ENCODE results near the gene MANEA. TPM values are rescaled to one million over a fixed set of nuclear protein-coding genes. Genes with fewer than 3 reads are reported as not detected.

MANEA gene
- polyA plus RNA-seq, 3 donors: 2.5 to 8.1 (median 4.8) TPM

- TF ChIP-seq CTCF (IDR thresholded peaks at IDR 0.05): no peak
- no peak overlapping the region for H3K4me3 Mint-ChIP-seq
- Histone ChIP-seq H2AFZ (ENCODE audit: insufficient read depth, low read depth, low read length, poor library complexity, severe bottlenecking) (no peak overlapping the region), H3K4me1 (ENCODE audit: control insufficient read depth in 1 of 2, insufficient read depth in 2 of 2, low read length in 2 of 2) (no peaks in the 10 kb centered on the region), H3K9ac (ENCODE audit: insufficient read depth, low read length, poor library complexity, severe bottlenecking) (no peak overlapping the region), H4K20me1 (ENCODE audit: insufficient read depth, low read length) (no peaks in the 10 kb centered on the region), H3K27me3 (ENCODE audit: control insufficient read depth in 2 of 2, insufficient read depth in 2 of 2, low read length in 2 of 2) (no peaks in the 10 kb centered on the region), H3K4me2 (replicated peaks; ENCODE audit: extremely low read depth, low read length, poor library complexity, severe bottlenecking) (no peak overlapping the region), H3K27ac (ENCODE audit: low read depth in 1 of 2, low read length in 2 of 2) (no peak overlapping the region), H3K9me3 (replicated peaks in 1 of 2; ENCODE audit: control insufficient read depth in 1 of 2, insufficient read depth in 1 of 2, low read length in 2 of 2) (peaks cover 0 to 3% of the 10 kb centered on the region in 2 donors), H3K36me3 (replicated peaks in 1 of 2; ENCODE audit: control insufficient read depth in 1 of 2, insufficient read depth in 2 of 2, low read length in 2 of 2) (no peaks in the 10 kb centered on the region), H3K4me3 (replicated peaks in 1 of 3; ENCODE audit: low read depth in 2 of 3, low read length in 3 of 3) (no peak overlapping the region), H3K79me2 (ENCODE audit: insufficient read depth, low read length) (no peaks in the 10 kb centered on the region)
- H3K27ac Mint-ChIP-seq: no peak overlapping the region
- intact Hi-C loops (cut with micrococcal nuclease): no loop called here
- no CpG with 5 or more reads among the region's 2 CpGs for WGBS (ENCODE audit: insufficient coverage)
- H3K36me3 Mint-ChIP-seq: no peaks in the 10 kb centered on the region
- no peaks in the 10 kb centered on the region for H3K4me1 Mint-ChIP-seq
- no peak for DNase-seq
- H3K27me3 Mint-ChIP-seq (ENCODE audit: low read depth in 3 of 3): peaks cover 0 to 2% (median 0%) of the 10 kb centered on the region in 3 donors
- H3K9me3 Mint-ChIP-seq: peaks cover 2 to 12% (median 6%) of the 10 kb centered on the region in 7 donors
Observed at GRCh38 chr6:95648636-95649035, 71.3 kb downstream of the MANEA start.

GRCh38 chr6:95649451-95649850 is 72.1 kb downstream of the MANEA start:
- H3K4me1 Mint-ChIP-seq: no peaks in the 10 kb centered on the region
- no peaks in the 10 kb centered on the region for H3K27me3 ChIP-seq (ENCODE audit: control insufficient read depth in 2 of 2, insufficient read depth in 2 of 2, low read length in 2 of 2)
- H3K36me3 ChIP-seq (replicated peaks in 1 of 2; ENCODE audit: control insufficient read depth in 1 of 2, insufficient read depth in 2 of 2, low read length in 2 of 2): no peaks in the 10 kb centered on the region
- peaks cover 0 to 2% (median 0%) of the 10 kb centered on the region in 3 donors for H3K27me3 Mint-ChIP-seq (ENCODE audit: low read depth in 3 of 3)
- H3K79me2 ChIP-seq (ENCODE audit: insufficient read depth, low read length): no peaks in the 10 kb centered on the region
- no peak overlapping the region for H3K4me3 Mint-ChIP-seq
- peaks cover 2 to 11% (median 4%) of the 10 kb centered on the region in 7 donors for H3K9me3 Mint-ChIP-seq
- H3K36me3 Mint-ChIP-seq: no peaks in the 10 kb centered on the region
- no peak overlapping the region for H3K9ac ChIP-seq (ENCODE audit: insufficient read depth, low read length, poor library complexity, severe bottlenecking)
- no peak overlapping the region for H3K4me3 ChIP-seq (replicated peaks in 1 of 3; ENCODE audit: low read depth in 2 of 3, low read length in 3 of 3)
- H3K27ac Mint-ChIP-seq: no peak overlapping the region
- intact Hi-C loops (cut with micrococcal nuclease): no loop called here
- DNase-seq: no peak
- H3K9me3 ChIP-seq (replicated peaks in 1 of 2; ENCODE audit: control insufficient read depth in 1 of 2, insufficient read depth in 1 of 2, low read length in 2 of 2): peaks cover 0 to 3% of the 10 kb centered on the region in 2 donors
- WGBS (ENCODE audit: insufficient coverage): 20% methylated on average over 1 of the region's 1 CpG
- no peak overlapping the region for H3K4me2 ChIP-seq (replicated peaks; ENCODE audit: extremely low read depth, low read length, poor library complexity, severe bottlenecking)
- no peak overlapping the region for H3K27ac ChIP-seq (ENCODE audit: low read depth in 1 of 2, low read length in 2 of 2)
- no peaks in the 10 kb centered on the region for H3K4me1 ChIP-seq (ENCODE audit: control insufficient read depth in 1 of 2, insufficient read depth in 2 of 2, low read length in 2 of 2)
- no peaks in the 10 kb centered on the region for H4K20me1 ChIP-seq (ENCODE audit: insufficient read depth, low read length)
- TF ChIP-seq CTCF (IDR thresholded peaks at IDR 0.05): no peak
- H2AFZ ChIP-seq (ENCODE audit: insufficient read depth, low read depth, low read length, poor library complexity, severe bottlenecking): no peak overlapping the region

Measured in CD14-positive monocyte (primary cell).